A549 (cell line): ENCODE measurements around the gene DDX10. TPM values are rescaled to one million over a fixed set of nuclear protein-coding genes. Genes with fewer than 3 reads are reported as not detected.

Experiments
- ATAC-seq, 2 experiments: fragments of 200-7000 bp in 1 of 2; fragments of >200 bp in 1 of 2; cut with Nextera tagmentation in 1 of 2; cut with Tn5 transposase in 1 of 2; 3 replicates each; pipeline versions ENCODE4 v1.8.0 to v1.9.1; 2018 to 2020; ENCODE audit warnings: mild to moderate bottlenecking in 1 of 2, moderate library complexity in 1 of 2
- CTCF ChIA-PET: fragments of 300-600 bp; sonication (Branson Sonifier 250); formaldehyde crosslinking; extraction: SDS; loops from one replicate; lab custom pipeline; 2021; ENCODE audit warnings: antibody characterized with exemption, inconsistent platforms; lab: Yijun Ruan, JAX
- POLR2A ChIA-PET: fragments of 350-600 bp; formaldehyde crosslinking; extraction: SDS; loops from one replicate; lab custom pipeline; 2021; ENCODE audit warnings: antibody characterized with exemption, inconsistent platforms; lab: Yijun Ruan, JAX
- DNase-seq, 2 experiments: peaks; one replicate each; pipeline versions ENCODE4 v3.0.0 to v3.0.0-alpha.2; 2011 to 2016; ENCODE audit warnings: low read depth in 1 of 2, low spot score in 1 of 2
- FAIRE-seq: peaks from 2 replicates; lab custom pipeline; 2011; peaks lifted over from hg19 to GRCh38; lab: Jason Lieb, UNC
- H3K27ac ChIP-seq, 2 experiments: fragments of >200 bp; sonication (Bioruptor Twin); formaldehyde crosslinking; 3 replicates each; pipeline ENCODE4 v1.5.1; 2016 to 2017
- H3K4me1 ChIP-seq: fragments of >200 bp; sonication (Bioruptor Twin); formaldehyde crosslinking; 3 replicates; pipeline ENCODE4 v1.6.1; 2016
- H3K4me2 ChIP-seq: fragments of >200 bp; sonication (Bioruptor Twin); formaldehyde crosslinking; 3 replicates; pipeline ENCODE4 v1.6.1; 2016
- H3K4me3 ChIP-seq: fragments of >200 bp; sonication (Bioruptor Twin); formaldehyde crosslinking; 3 replicates; pipeline ENCODE4 v1.5.1; 2016
- H3K9me3 ChIP-seq: fragments of >200 bp; sonication (Bioruptor Twin); formaldehyde crosslinking; 3 replicates; pipeline ENCODE4 v1.6.1; 2016
- BCL3 ChIP-seq: fragments of >200 bp; sonication (Bioruptor Twin); formaldehyde crosslinking; IDR thresholded peaks from 3 replicates; pipeline ENCODE4 v1.6.1; 2016
- CEBPB ChIP-seq, 2 experiments: fragments of >200 bp in 1 of 2; sonication (Bioruptor Twin) in 1 of 2; formaldehyde crosslinking in 1 of 2; IDR thresholded peaks; 2 replicates each; pipeline ENCODE4 v1.6.1; 2012 to 2016
- CHD2 ChIP-seq: fragments of 150-350 bp; IDR thresholded peaks from 2 replicates; pipeline ENCODE4 v1.6.1; 2014; ENCODE audit warnings: low read length; ENCODE audit not compliant: partially characterized antibody
- EHF ChIP-seq: fragments of 250-450 bp; sonication (Bioruptor Pico); IDR thresholded peaks from 2 replicates; pipeline ENCODE4 v1.5.0; 2020; ENCODE audit warnings: mild to moderate bottlenecking
- EP300 ChIP-seq, 2 experiments: fragments of >200 bp; sonication (Bioruptor Twin); formaldehyde crosslinking; IDR thresholded peaks; 2 replicates in 1 of 2; 3 replicates in 1 of 2; pipeline ENCODE4 v1.6.1; 2016 to 2017
- FOXS1 ChIP-seq: fragments of 250-450 bp; sonication (Bioruptor Pico); IDR thresholded peaks from 2 replicates; pipeline ENCODE4 v1.5.0; 2020; ENCODE audit warnings: mild to moderate bottlenecking, moderate library complexity
- HOXA7 ChIP-seq: fragments of 250-450 bp; sonication (Bioruptor Pico); IDR thresholded peaks from 2 replicates; pipeline ENCODE4 v1.5.0; 2020; ENCODE audit warnings: mild to moderate bottlenecking, moderate library complexity
- JUN ChIP-seq, 2 experiments: fragments of >200 bp; sonication (Bioruptor Twin); formaldehyde crosslinking; IDR thresholded peaks; 2 replicates in 1 of 2; 3 replicates in 1 of 2; pipeline ENCODE4 v1.6.1; 2016 to 2017
- KDM1A ChIP-seq: fragments of 200-600 bp; sonication (generic); IDR thresholded peaks from 2 replicates; pipeline ENCODE4 v1.6.1; 2016; ENCODE audit warnings: low read depth, mild to moderate bottlenecking
- MAZ ChIP-seq: fragments of 150-350 bp; IDR thresholded peaks from 2 replicates; pipeline ENCODE4 v1.6.1; 2014; ENCODE audit warnings: antibody characterized with exemption, low read depth, low read length, borderline replicate concordance
- NPAS2 ChIP-seq: fragments of 250-450 bp; sonication (Bioruptor Pico); IDR thresholded peaks from 2 replicates; pipeline ENCODE4 v1.8.0; 2022; ENCODE audit warnings: mild to moderate bottlenecking, moderate library complexity, borderline replicate concordance
- NR3C1 ChIP-seq: fragments of >200 bp; sonication (Bioruptor Twin); formaldehyde crosslinking; IDR thresholded peaks from 3 replicates; pipeline ENCODE4 v1.6.1; 2017
- POLR2A ChIP-seq: IDR thresholded peaks from 2 replicates; pipeline ENCODE4 v1.6.1; 2012; ENCODE audit warnings: mild to moderate bottlenecking, low read length
- POLR2AphosphoS2 ChIP-seq: conservative IDR thresholded peaks from 2 replicates; pipeline ENCODE4 v1.6.1; 2012; ENCODE audit warnings: low read length, improper control_type of control experiment, inconsistent platforms
- RARB ChIP-seq: fragments of 250-450 bp; sonication (Bioruptor Pico); IDR thresholded peaks from 2 replicates; pipeline ENCODE4 v1.8.0; 2021; ENCODE audit warnings: mild to moderate bottlenecking, moderate library complexity
- RFX5 ChIP-seq: fragments of 450-650 bp; IDR thresholded peaks from 2 replicates; pipeline ENCODE4 v1.7.1; 2014; ENCODE audit warnings: antibody characterized with exemption, mild to moderate bottlenecking, moderate library complexity
- TFCP2L1 ChIP-seq: fragments of 250-450 bp; sonication (Bioruptor Pico); IDR thresholded peaks from 2 replicates; pipeline ENCODE4 v1.5.0; 2021; ENCODE audit warnings: mild to moderate bottlenecking
- WGBS: methylation state at CpG from one replicate; pipeline ENCODE4 v1.1.6; 2017; ENCODE audit errors: missing lambda C conversion rate; 5-methylcytosine and 5-hydroxymethylcytosine counted together
- polyA plus RNA-seq, 4 experiments: library from polyadenylated mRNA; depleted of rRNA in 3 of 4; stranded (reverse); fragments of >200 nt; fragmentation: RNase III in 1 of 4; extraction: RNeasy Plus Mini Kit Qiagen cat#74134 plus additional on column Dnase treatment in 1 of 4; gene quantifications; 2 replicates in 3 of 4; 3 replicates in 1 of 4; pipeline ENCODE4 v1.2.3, GENCODE V29; 2011 to 2017

DDX10 gene
- polyA plus RNA-seq, 2 of the 4 experiments (the other 2 are of a cell fraction) = 46.0 to 189 TPM

- FAIRE-seq (no peak), DNase-seq (no peak), ATAC-seq (no peak)
- Histone ChIP-seq H3K4me3 (no peak overlapping the region), H3K27ac (no peak overlapping the region), H3K4me1 (no peaks in the 10 kb centered on the region), H3K4me2 (no peak overlapping the region), H3K9me3 (no peaks in the 10 kb centered on the region)
- CTCF ChIA-PET = no interaction called here
- TF ChIP-seq CEBPB (IDR thresholded peaks at IDR 0.05) = 0 out of 4 replicates have a peak, but pooled peaks of 1 of the 2 experiments have one; percentile 5
- TF ChIP-seq JUN (IDR thresholded peaks at IDR 0.05) = no peak
- POLR2A ChIA-PET = no interaction called here
- WGBS = 80% methylated on average over 6 of the region's 6 CpGs
Measured at GRCh38 chr11:108766596-108767173, 101.8 kb downstream of the DDX10 start.

GRCh38 chr11:108768370-108768769, 103.5 kb downstream of the DDX10 start:
- whole genome bisulfite sequencing = 88% methylated on average over 3 of the region's 3 CpGs
- Histone ChIP-seq H3K9me3 (no peaks in the 10 kb centered on the region), H3K4me2 (no peak overlapping the region), H3K4me1 (no peaks in the 10 kb centered on the region), H3K4me3 (no peak overlapping the region), H3K27ac (no peak overlapping the region)
- DNase-seq (no peak), FAIRE-seq (no peak), ATAC-seq (no peak)
- ChIA-PET POLR2A (no interaction called here), CTCF (no interaction called here)
- TF ChIP-seq RARB (CRISPR knock-in tag) (no peak), BCL3 (no peak), RFX5 (no peak), MAZ (no peak)

GRCh38 chr11:108768964-108769363, 104.1 kb downstream of the DDX10 start:
- DNase-seq (no peak), ATAC-seq (no peak), FAIRE-seq (no peak)
- whole genome bisulfite sequencing = 100% methylated on average over 1 of the region's 1 CpG
- Histone ChIP-seq H3K4me1 (no peaks in the 10 kb centered on the region), H3K4me3 (no peak overlapping the region), H3K9me3 (no peaks in the 10 kb centered on the region), H3K4me2 (no peak overlapping the region)
- CTCF ChIA-PET = no interaction called here
- TF ChIP-seq POLR2A (no peak), NPAS2 (CRISPR knock-in tag) (no peak), NR3C1 (no peak), FOXS1 (CRISPR knock-in tag) (no peak), CHD2 (no peak), KDM1A (no peak), EP300 (IDR thresholded peaks at IDR 0.05) (no peak), EHF (no peak), TFCP2L1 (CRISPR knock-in tag) (no peak), POLR2AphosphoS2 (no peak)
- TF ChIP-seq, all 56 proteins: peak for 0
- no peak overlapping the region for H3K27ac ChIP-seq
- POLR2A ChIA-PET = no interaction called here

GRCh38 chr11:108774037-108774730, 109.3 kb downstream of the DDX10 start:
- H3K27ac ChIP-seq = no peak overlapping the region
- peaks cover 9% of the 10 kb centered on the region; the same call in 1 of the 3 replicates for H3K9me3 ChIP-seq
- no peak for DNase-seq
- FAIRE-seq = no peak
- H3K4me2 ChIP-seq = no peak overlapping the region
- 81% methylated on average over 5 of the region's 5 CpGs for WGBS
- ATAC-seq = no peak
- TF ChIP-seq HOXA7 (CRISPR knock-in tag) = no peak
- no peaks in the 10 kb centered on the region for H3K4me1 ChIP-seq
- POLR2A ChIA-PET = no interaction called here
- CTCF ChIA-PET = interaction anchor here (1.5 kb wide), 1 partner anchor 76 kb away, joined by 3 read pairs; no protein-coding TSS in a partner anchor
- no peak overlapping the region for H3K4me3 ChIP-seq
